DOHH2 (cell line): ENCODE measurements around the gene GLB1L2.

Experiments
- H3F3A ChIP-seq: fragments of 200-600 bp; sonication (generic), shearing (Covaris generic); 2 replicates; pipeline ENCODE4 v1.6.0; 2016; ENCODE audit warnings: antibody characterized with exemption, mild to moderate bottlenecking; ENCODE audit not compliant: control insufficient read depth, insufficient read depth
- H3K27ac ChIP-seq: fragments of 200-600 bp; sonication (generic); 2 replicates; pipeline ENCODE4 v1.5.1; 2014; ENCODE audit warnings: low read depth, mild to moderate bottlenecking, low read length, moderate library complexity
- H3K27me3 ChIP-seq: fragments of 200-600 bp; sonication (generic); 2 replicates; pipeline ENCODE4 v1.6.1; 2014; ENCODE audit warnings: mild to moderate bottlenecking, low read length, mixed read lengths; ENCODE audit not compliant: control insufficient read depth
- H3K36me3 ChIP-seq: fragments of 200-600 bp; sonication (generic); 2 replicates; pipeline ENCODE4 v1.6.1; 2014; ENCODE audit warnings: mild to moderate bottlenecking, low read length, moderate library complexity, mixed read lengths; ENCODE audit not compliant: control insufficient read depth
- H3K4me1 ChIP-seq: fragments of 200-600 bp; sonication (generic); 2 replicates; pipeline ENCODE4 v1.6.1; 2014; ENCODE audit warnings: mild to moderate bottlenecking, low read length, mixed read lengths; ENCODE audit not compliant: control insufficient read depth
- H3K4me2 ChIP-seq: fragments of 200-600 bp; sonication (generic); 2 replicates; pipeline ENCODE4 v1.6.0; 2014; ENCODE audit warnings: mild to moderate bottlenecking, low read length, moderate library complexity
- H3K4me3 ChIP-seq: fragments of 200-600 bp; sonication (generic); 2 replicates; pipeline ENCODE4 v1.5.1; 2014; ENCODE audit warnings: mild to moderate bottlenecking, low read length, mixed read lengths
- H3K79me2 ChIP-seq: fragments of 200-600 bp; sonication (generic); 2 replicates; pipeline ENCODE4 v1.6.1; 2014; ENCODE audit warnings: mild to moderate bottlenecking, low read length, mixed read lengths; ENCODE audit not compliant: control insufficient read depth
- H3K9me2 ChIP-seq: fragments of 200-600 bp; sonication (generic); replicated peaks from 2 replicates; pipeline ENCODE4 v1.6.1; 2014; ENCODE audit warnings: mild to moderate bottlenecking, low read length, mixed read lengths; ENCODE audit not compliant: control insufficient read depth
- H3K9me3 ChIP-seq: fragments of 200-600 bp; sonication (generic); 2 replicates; pipeline ENCODE4 v1.6.1; 2014; ENCODE audit warnings: antibody characterized with exemption, low read length, mixed read lengths; ENCODE audit not compliant: control insufficient read depth, insufficient read depth
- H4K20me1 ChIP-seq: fragments of 200-600 bp; sonication (generic); 2 replicates; pipeline ENCODE4 v1.6.0; 2014; ENCODE audit warnings: low read depth, mild to moderate bottlenecking, antibody characterized with exemption, low read length, moderate library complexity; ENCODE audit not compliant: control insufficient read depth, insufficient read depth
- EZH2phosphoT487 ChIP-seq: fragments of 200-600 bp; sonication (generic); IDR thresholded peaks from 2 replicates; pipeline ENCODE4 v1.6.1; 2017; ENCODE audit warnings: borderline replicate concordance, mild to moderate bottlenecking, antibody characterized with exemption, low read length, moderate library complexity, mixed read lengths
- TF ChIP-seq, protein P1 (sequence below): fragments of 200-600 bp; sonication (generic); IDR thresholded peaks from one replicate; pipeline ENCODE4 v1.5.1; 2014; ENCODE audit warnings: antibody characterized with exemption, mild to moderate bottlenecking, low read depth, low read length; ENCODE audit not compliant: poor library complexity, severe bottlenecking

GLB1L2 gene

DNA sequence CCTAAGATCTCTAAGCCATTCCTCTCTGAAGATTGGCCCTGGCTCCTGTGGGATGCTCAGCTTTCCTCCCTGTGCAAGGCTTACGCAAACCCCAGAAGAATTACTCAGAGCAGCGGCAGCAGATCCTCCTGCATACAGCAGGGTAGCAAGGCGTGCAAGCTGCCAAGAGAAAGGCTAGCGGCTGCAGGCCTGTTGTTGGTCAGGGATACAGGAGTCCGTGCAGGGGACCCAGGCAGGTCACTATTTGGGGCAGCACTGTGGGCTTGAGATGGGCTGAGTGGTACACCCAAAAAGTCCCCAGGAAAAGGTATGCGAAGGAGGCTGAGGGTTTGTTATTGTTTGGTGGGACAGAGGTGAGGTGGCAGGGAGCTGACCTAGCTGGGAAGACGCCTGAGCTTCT, 1.5 kb downstream of the GLB1L2 start:
- no peaks in the 10 kb centered on the region for H3K4me1 ChIP-seq
- H3K36me3 ChIP-seq = no peaks in the 10 kb centered on the region
- H3K79me2 ChIP-seq = no peaks in the 10 kb centered on the region
- no peaks in the 10 kb centered on the region for H3F3A ChIP-seq
- no peak overlapping the region for H3K4me2 ChIP-seq
- H3K27me3 ChIP-seq = no peaks in the 10 kb centered on the region
- TF ChIP-seq EZH2phosphoT487 = no peak
- TF ChIP-seq, protein P1, sequence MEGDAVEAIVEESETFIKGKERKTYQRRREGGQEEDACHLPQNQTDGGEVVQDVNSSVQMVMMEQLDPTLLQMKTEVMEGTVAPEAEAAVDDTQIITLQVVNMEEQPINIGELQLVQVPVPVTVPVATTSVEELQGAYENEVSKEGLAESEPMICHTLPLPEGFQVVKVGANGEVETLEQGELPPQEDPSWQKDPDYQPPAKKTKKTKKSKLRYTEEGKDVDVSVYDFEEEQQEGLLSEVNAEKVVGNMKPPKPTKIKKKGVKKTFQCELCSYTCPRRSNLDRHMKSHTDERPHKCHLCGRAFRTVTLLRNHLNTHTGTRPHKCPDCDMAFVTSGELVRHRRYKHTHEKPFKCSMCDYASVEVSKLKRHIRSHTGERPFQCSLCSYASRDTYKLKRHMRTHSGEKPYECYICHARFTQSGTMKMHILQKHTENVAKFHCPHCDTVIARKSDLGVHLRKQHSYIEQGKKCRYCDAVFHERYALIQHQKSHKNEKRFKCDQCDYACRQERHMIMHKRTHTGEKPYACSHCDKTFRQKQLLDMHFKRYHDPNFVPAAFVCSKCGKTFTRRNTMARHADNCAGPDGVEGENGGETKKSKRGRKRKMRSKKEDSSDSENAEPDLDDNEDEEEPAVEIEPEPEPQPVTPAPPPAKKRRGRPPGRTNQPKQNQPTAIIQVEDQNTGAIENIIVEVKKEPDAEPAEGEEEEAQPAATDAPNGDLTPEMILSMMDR = no peak
- no peak overlapping the region for H3K27ac ChIP-seq
- no peaks in the 10 kb centered on the region for H3K9me2 ChIP-seq
- H3K4me3 ChIP-seq = no peak overlapping the region
- H3K9me3 ChIP-seq = no peaks in the 10 kb centered on the region
- H4K20me1 ChIP-seq = no peaks in the 10 kb centered on the region

DNA sequence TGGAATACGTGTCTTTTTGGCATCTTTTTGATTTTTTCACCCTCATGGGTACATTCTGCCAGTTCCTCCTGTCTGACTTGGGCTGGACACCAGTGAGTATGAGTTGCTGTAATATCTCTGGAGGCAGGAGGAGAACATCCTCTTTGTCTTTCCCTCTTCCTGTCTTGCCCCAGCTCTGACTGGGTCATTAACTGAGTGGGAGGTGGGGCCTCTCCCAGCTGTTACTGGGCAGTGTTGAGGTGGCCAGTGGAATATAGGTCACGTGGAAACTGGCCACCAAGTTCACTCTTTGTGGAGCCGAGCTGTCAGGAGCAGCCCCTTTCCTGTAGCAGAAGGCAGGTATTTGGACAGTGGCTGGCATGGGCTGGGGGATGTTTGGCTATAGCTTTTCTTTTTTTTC, 2.2 kb downstream of the GLB1L2 start:
- no peaks in the 10 kb centered on the region for H3K36me3 ChIP-seq
- no peak overlapping the region for H3K27ac ChIP-seq
- H3K4me3 ChIP-seq = no peak overlapping the region
- H3K79me2 ChIP-seq = no peaks in the 10 kb centered on the region
- H3K9me3 ChIP-seq = no peaks in the 10 kb centered on the region
- no peaks in the 10 kb centered on the region for H3K27me3 ChIP-seq
- TF ChIP-seq, protein P1 = no peak
- no peak for TF ChIP-seq EZH2phosphoT487
- no peaks in the 10 kb centered on the region for H3F3A ChIP-seq
- no peaks in the 10 kb centered on the region for H3K4me1 ChIP-seq
- no peaks in the 10 kb centered on the region for H3K9me2 ChIP-seq
- no peaks in the 10 kb centered on the region for H4K20me1 ChIP-seq
- no peak overlapping the region for H3K4me2 ChIP-seq

DNA sequence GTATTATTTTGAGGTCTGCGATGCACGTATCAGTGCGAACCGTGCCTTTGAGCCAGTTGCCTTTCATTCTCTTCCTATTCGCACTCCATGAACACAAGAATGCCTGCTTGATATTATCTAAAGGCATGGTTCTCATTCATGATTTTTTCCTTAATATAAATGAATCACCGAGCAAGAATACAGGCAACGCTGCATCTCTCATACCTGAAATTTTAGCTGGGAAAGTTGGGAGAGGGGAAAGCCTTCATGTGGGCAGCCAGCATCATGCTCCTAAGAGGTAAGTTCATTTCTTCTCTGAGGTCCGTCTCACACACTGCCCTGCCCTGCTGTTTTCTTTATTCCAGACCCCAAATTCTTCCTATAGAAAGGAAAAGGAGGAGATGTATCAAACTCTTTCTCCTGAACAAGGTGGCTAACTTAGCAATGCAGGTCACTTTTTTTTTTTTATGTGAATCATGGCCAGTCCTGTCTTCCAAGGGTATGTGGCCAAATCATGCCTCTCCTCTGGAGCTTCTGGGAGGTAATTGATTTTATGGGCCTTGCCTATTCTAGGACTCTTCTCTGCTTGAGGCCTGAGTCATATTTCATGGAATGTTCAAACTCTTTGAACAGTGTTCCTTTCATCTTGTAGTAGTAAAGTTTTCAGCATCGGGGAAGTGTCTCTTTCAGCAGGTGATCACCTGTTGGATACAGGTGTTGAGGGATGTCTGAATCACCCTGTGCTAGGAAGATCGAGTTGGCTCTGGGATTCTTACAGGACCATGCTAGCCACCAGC, 3.2 kb downstream of the GLB1L2 start:
- no peak overlapping the region for H3K4me2 ChIP-seq
- H3K4me1 ChIP-seq = no peaks in the 10 kb centered on the region
- H3K27ac ChIP-seq = no peak overlapping the region
- no peaks in the 10 kb centered on the region for H3K9me2 ChIP-seq
- H3K9me3 ChIP-seq = no peaks in the 10 kb centered on the region
- no peak overlapping the region for H3K4me3 ChIP-seq
- H3F3A ChIP-seq = no peaks in the 10 kb centered on the region
- no peaks in the 10 kb centered on the region for H4K20me1 ChIP-seq
- H3K36me3 ChIP-seq = no peaks in the 10 kb centered on the region
- TF ChIP-seq, protein P1 = no peak
- no peak for TF ChIP-seq EZH2phosphoT487
- no peaks in the 10 kb centered on the region for H3K27me3 ChIP-seq
- H3K79me2 ChIP-seq = no peaks in the 10 kb centered on the region
